Keratinocyte (primary cell): Measurements from ENCODE around the gene CREB3. TPM values are rescaled to one million over a fixed set of nuclear protein-coding genes. Genes with fewer than 3 reads are reported as not detected.

Experiments
- DNase-seq: peaks from one replicate; pipeline ENCODE4 v3.0.0-alpha.2; 2011; ENCODE audit warnings: low read depth, missing footprints, low spot score
- FAIRE-seq: peaks from 2 replicates; lab custom pipeline; 2011; peaks lifted over from hg19 to GRCh38; lab: Jason Lieb, UNC
- H2AFZ ChIP-seq: 2 replicates; pipeline ENCODE4 v1.6.0; 2012; ENCODE audit warnings: low read length, control low read depth, inconsistent platforms; ENCODE audit not compliant: control insufficient read depth
- H3K27ac ChIP-seq: 2 replicates; pipeline ENCODE4 v1.5.1; 2011; ENCODE audit warnings: low read length; ENCODE audit not compliant: control insufficient read depth, insufficient read depth
- H3K27me3 ChIP-seq: 3 replicates; pipeline ENCODE4 v1.6.0; 2011; ENCODE audit warnings: low read length; ENCODE audit not compliant: control insufficient read depth, insufficient read depth; ENCODE audit errors: extremely low read depth
- H3K36me3 ChIP-seq, 2 experiments: 2 replicates in 1 of 2; 3 replicates in 1 of 2; pipeline ENCODE4 v1.5.1; 2011; ENCODE audit warnings: low read length in 2 of 2, mild to moderate bottlenecking in 1 of 2; ENCODE audit not compliant: control insufficient read depth in 2 of 2, insufficient read depth in 2 of 2; ENCODE audit errors: extremely low read depth in 1 of 2
- H3K4me1 ChIP-seq: 3 replicates; pipeline ENCODE4 v1.5.1; 2011; ENCODE audit warnings: low read length; ENCODE audit not compliant: control insufficient read depth, insufficient read depth; ENCODE audit errors: extremely low read depth
- H3K4me2 ChIP-seq: 3 replicates; pipeline ENCODE4 v1.6.0; 2011; ENCODE audit warnings: low read depth, low read length; ENCODE audit not compliant: control insufficient read depth, insufficient read depth; ENCODE audit errors: extremely low read depth
- H3K4me3 ChIP-seq, 3 experiments: fragments of 200-600 bp in 1 of 3; sonication (generic) in 1 of 3; 2 replicates in 2 of 3; 3 replicates in 1 of 3; pipeline ENCODE4 v1.5.1; 2011 to 2016; ENCODE audit warnings: low read length in 3 of 3, mild to moderate bottlenecking in 3 of 3, control low read depth in 2 of 3, inconsistent platforms in 1 of 3, low read depth in 1 of 3, mixed read lengths in 1 of 3, mixed run types in 1 of 3, moderate library complexity in 1 of 3; ENCODE audit not compliant: control insufficient read depth in 2 of 3, insufficient read depth in 2 of 3; ENCODE audit errors: extremely low read depth in 1 of 3
- H3K79me2 ChIP-seq: 2 replicates; pipeline ENCODE4 v1.6.0; 2012; ENCODE audit warnings: low read length; ENCODE audit not compliant: control insufficient read depth, insufficient read depth
- H3K9ac ChIP-seq: 3 replicates; pipeline ENCODE4 v1.6.0; 2011; ENCODE audit warnings: low read length; ENCODE audit not compliant: control insufficient read depth, insufficient read depth; ENCODE audit errors: extremely low read depth
- H3K9me1 ChIP-seq: 3 replicates; pipeline ENCODE4 v1.6.0; 2011; ENCODE audit warnings: low read length; ENCODE audit not compliant: control insufficient read depth, insufficient read depth; ENCODE audit errors: extremely low read depth
- H3K9me3 ChIP-seq: 2 replicates; pipeline ENCODE4 v1.5.1; 2012; ENCODE audit warnings: low read depth, low read length; ENCODE audit not compliant: control insufficient read depth
- H4K20me1 ChIP-seq: 3 replicates; pipeline ENCODE4 v1.6.0; 2011; ENCODE audit warnings: low read length; ENCODE audit not compliant: control insufficient read depth, insufficient read depth; ENCODE audit errors: extremely low read depth
- EZH2 ChIP-seq: IDR thresholded peaks from one replicate; pipeline ENCODE4 v1.6.1; 2012; ENCODE audit warnings: inconsistent platforms, mild to moderate bottlenecking, low read length, moderate library complexity
- dilution Hi-C: fragments of 300-500 bp; cut with MboI; formaldehyde crosslinking; loops from one replicate; pipeline ENCODE4 v1.7.0; 2020; ENCODE audit warnings: low sequenced_read_pairs; ENCODE audit not compliant: extremely low pct_ligation_motif_present
- polyA plus RNA-seq, 5 experiments: library from polyadenylated mRNA; depleted of rRNA in 3 of 5; stranded (reverse) in 3 of 5; stranded (forward) in 1 of 5; unstranded in 1 of 5; fragments of >200 nt; gene quantifications; 1 replicate in 1 of 5; 2 replicates in 3 of 5; 3 replicates in 1 of 5; pipeline versions ENCODE4 v1.2.1 to v1.2.3, GENCODE V29; 2011 to 2012; ENCODE audit warnings: missing spikeins in 2 of 5, low read depth in 1 of 5, low replicate concordance in 1 of 5
- TF ChIP-seq, protein P1 (sequence below), 3 experiments: IDR thresholded peaks in 1 of 3; conservative IDR thresholded peaks in 1 of 3; optimal IDR thresholded peaks in 1 of 3; 2 replicates in 2 of 3; 3 replicates in 1 of 3; pipeline versions ENCODE3 to v1.5.1; 2011; ENCODE audit warnings: low read length in 3 of 3, mild to moderate bottlenecking in 3 of 3, moderate library complexity in 2 of 3, control low read depth in 1 of 3, inconsistent platforms in 1 of 3; ENCODE audit not compliant: insufficient read depth in 2 of 3; ENCODE audit errors: extremely low read depth in 1 of 3

Gene CREB3
- polyA plus RNA-seq, 1 donor (not counting 4 experiments of a cell fraction or from before 2014, with no cell fraction given) = 24.6 TPM

DNA sequence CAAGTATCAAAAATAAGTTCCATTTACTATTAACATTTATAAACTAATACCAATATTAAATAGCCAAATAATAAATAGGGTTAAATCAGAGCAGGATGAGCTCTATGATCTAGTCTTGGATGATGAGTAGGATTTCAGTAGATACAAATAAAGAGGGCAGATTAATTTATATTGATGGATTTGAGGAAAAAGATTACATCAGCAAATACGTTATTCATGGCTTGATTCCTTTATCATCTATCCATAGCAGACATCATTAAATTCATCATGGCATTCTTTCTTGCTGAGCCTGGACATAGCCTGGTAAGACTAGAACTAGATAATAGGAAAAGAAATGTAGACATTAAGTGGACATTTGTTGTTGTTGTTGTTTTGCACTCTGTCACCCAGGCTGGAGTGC lies 35.0 kb downstream of the CREB3 start:
- TF ChIP-seq, protein P1, sequence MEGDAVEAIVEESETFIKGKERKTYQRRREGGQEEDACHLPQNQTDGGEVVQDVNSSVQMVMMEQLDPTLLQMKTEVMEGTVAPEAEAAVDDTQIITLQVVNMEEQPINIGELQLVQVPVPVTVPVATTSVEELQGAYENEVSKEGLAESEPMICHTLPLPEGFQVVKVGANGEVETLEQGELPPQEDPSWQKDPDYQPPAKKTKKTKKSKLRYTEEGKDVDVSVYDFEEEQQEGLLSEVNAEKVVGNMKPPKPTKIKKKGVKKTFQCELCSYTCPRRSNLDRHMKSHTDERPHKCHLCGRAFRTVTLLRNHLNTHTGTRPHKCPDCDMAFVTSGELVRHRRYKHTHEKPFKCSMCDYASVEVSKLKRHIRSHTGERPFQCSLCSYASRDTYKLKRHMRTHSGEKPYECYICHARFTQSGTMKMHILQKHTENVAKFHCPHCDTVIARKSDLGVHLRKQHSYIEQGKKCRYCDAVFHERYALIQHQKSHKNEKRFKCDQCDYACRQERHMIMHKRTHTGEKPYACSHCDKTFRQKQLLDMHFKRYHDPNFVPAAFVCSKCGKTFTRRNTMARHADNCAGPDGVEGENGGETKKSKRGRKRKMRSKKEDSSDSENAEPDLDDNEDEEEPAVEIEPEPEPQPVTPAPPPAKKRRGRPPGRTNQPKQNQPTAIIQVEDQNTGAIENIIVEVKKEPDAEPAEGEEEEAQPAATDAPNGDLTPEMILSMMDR (optimal IDR thresholded peaks at IDR 0.05 in 1 of 3, IDR thresholded peaks at IDR 0.05 in 1 of 3, conservative IDR thresholded peaks at IDR 0.05 in 1 of 3; ENCODE audit: extremely low read depth in 1 of 3, insufficient read depth in 2 of 3, low read length in 3 of 3) = no peak
- TF ChIP-seq EZH2 = no peak
- Histone ChIP-seq H4K20me1 (no peaks in the 10 kb centered on the region), H2AFZ (no peak overlapping the region), H3K4me1 (peaks cover 11% of the 10 kb centered on the region), H3K27me3 (no peaks in the 10 kb centered on the region), H3K79me2 (no peaks in the 10 kb centered on the region), H3K27ac (no peak overlapping the region), H3K9me3 (no peaks in the 10 kb centered on the region), H3K4me2 (no peak overlapping the region), H3K4me3 (no peak overlapping the region), H3K36me3 (no peaks in the 10 kb centered on the region), H3K9me1 (no peaks in the 10 kb centered on the region), H3K9ac (no peak overlapping the region)
- DNase-seq (no peak), FAIRE-seq (no peak)
- dilution Hi-C loops = no loop called here

GRCh38 chr9:35769763-35770162 lies 37.3 kb downstream of the CREB3 start:
- DNase-seq = no peak
- no peak for FAIRE-seq

More at GRCh38 chr9:35769763-35770162, 37.3 kb downstream of the CREB3 start:
- H2AFZ ChIP-seq = no peak overlapping the region
- H3K9me3 ChIP-seq = no peaks in the 10 kb centered on the region
- dilution Hi-C loops = no loop called here
- no peak overlapping the region for H3K27ac ChIP-seq
- H3K9ac ChIP-seq = no peak overlapping the region
- H3K9me1 ChIP-seq = no peaks in the 10 kb centered on the region
- H3K4me3 ChIP-seq = no peak overlapping the region
- no peaks in the 10 kb centered on the region for H3K36me3 ChIP-seq
- H4K20me1 ChIP-seq = no peaks in the 10 kb centered on the region
- H3K79me2 ChIP-seq = no peaks in the 10 kb centered on the region
- TF ChIP-seq EZH2 = no peak
- TF ChIP-seq, protein P1 (optimal IDR thresholded peaks at IDR 0.05 in 1 of 3, IDR thresholded peaks at IDR 0.05 in 1 of 3, conservative IDR thresholded peaks at IDR 0.05 in 1 of 3; ENCODE audit: extremely low read depth in 1 of 3, insufficient read depth in 2 of 3, low read length in 3 of 3) = no peak
- peaks cover 11% of the 10 kb centered on the region for H3K4me1 ChIP-seq
- H3K4me2 ChIP-seq = no peak overlapping the region
- H3K27me3 ChIP-seq = no peaks in the 10 kb centered on the region
